NCI-H1930 (cell line): ENCODE measurements around the gene COL11A1.

Experiments
- DNase-seq, 2 experiments: peaks; one replicate each; lab custom pipeline; 2025; lab: John Stamatoyannopoulos, UW

The COL11A1 gene

DNA sequence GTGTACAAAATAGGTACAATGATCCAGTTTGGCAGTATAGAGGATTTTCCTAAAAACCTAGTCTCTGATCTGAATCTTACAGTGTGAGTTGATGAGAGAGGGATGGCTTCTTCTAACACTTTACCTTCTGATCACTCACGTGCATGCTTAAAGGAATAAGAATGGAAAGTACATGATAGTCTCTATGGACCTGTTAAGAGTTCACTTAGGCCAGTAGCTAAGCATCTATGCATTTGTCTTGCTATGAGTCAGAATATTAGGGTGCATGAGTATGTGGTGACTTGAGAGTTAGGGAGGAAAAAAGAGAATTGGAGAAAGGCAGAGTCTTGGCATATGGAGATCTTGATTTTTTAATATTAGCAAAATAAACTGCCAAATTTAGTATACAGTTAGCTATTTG, 206.3 kb downstream of the COL11A1 start:
- DNase-seq: no peak

DNA sequence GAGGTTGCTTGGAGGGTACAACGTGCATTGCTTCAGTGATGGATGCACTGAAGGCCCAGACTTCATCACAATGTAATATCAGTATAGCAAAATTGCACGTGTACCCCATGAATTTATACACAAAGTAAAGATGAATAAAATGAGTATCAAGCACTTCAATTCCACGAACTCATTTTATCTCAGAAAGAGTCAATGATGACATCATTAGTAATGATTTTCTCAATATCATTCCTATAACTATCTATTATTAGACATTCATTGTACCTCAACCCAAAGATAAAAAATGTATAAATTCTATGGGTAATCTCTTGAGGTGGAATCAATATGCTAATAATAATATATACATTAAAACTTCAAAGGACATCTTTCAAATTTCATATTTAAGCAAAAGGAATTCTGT, 208.4 kb downstream of the COL11A1 start:
- no peak for DNase-seq

DNA sequence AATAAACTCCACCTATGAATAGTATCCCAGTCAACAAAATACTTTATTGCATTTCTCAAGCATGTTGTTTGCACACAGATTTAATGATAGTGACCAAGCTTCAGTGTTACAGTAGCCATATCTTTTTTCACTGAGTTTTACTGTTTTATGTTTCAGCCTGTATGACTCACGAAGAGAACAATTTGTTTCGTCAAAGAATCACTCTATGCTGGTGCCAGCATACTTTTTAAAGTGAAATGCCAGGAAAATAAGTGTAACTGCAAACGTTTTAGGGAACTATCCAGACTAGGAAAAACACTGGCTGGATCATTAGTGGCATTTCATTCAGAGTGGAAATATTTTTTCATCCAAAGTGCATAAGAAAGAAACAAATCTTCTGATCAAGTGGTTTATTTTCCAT, 210.8 kb downstream of the COL11A1 start:
- no peak for DNase-seq

DNA sequence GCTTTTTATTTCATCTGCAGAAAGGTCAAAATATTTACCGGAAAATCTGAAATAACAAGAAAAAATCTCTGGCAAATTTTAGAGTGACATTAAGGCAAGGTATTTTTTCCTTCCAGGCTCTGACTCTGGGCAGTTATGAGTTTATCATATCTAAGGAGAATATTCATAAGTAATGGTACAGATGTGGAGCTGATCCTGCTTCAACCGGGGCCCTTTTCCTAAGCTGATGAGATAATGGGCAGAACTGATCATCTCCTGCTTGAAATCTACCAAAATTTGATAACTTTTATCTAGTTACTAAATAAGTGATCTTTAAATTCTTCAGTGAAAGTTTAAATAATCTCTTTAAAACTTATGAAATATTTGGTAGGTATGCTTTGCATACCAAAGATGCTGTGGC, 211.6 kb downstream of the COL11A1 start:
- no peak for DNase-seq

DNA sequence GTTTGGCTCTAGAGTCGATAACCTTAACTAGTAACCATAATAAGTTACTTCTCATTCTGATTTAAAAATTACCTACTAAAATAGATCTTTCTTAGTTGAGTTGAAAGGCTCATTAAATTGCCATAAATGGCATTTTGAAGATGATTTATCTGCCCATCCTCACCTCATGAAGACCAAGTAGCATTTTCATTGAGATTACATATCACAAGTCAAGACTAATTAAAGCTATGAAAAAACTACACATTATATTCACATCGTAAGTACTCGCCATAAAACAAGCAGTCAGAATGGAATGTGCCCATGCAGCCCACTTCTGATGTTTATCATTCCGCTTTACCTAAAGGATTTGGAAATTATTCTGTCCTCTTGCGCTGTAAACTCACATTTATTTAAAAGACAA, 212.0 kb downstream of the COL11A1 start:
- DNase-seq: no peak

DNA sequence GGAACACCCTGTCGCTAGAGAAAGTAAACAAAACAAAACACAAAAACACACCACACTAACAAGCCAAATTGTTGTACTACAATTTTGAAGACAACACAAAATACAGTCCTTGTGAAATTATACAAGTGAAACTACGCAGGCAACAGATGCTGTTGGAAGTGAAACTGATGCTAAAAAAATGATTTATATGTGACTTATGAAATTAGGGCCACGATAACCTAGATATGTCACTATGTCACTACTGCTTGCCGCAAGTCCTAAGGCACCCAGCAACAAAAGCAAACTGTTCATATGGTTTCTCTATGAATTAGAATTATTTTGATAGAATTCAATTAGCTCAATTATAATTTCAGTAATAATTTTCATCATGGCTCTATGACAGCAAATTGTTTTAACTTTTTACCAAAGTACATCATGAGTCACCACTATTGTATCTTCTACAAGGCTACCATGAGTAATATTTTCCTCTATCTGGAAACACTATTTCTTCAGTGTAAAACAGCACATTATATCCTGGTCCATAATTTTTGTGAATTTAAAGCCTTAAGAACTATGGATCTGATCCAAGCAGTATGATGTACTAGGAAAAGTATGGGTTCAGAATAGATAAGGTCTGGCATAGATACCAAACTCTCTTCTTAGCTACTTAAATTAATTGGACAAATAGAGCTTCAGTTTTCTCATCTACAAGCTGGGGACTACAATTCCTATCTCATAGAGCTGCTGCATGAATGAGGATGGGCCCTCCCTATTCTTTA, 216.3 kb downstream of the COL11A1 start:
- DNase-seq: no peak

DNA sequence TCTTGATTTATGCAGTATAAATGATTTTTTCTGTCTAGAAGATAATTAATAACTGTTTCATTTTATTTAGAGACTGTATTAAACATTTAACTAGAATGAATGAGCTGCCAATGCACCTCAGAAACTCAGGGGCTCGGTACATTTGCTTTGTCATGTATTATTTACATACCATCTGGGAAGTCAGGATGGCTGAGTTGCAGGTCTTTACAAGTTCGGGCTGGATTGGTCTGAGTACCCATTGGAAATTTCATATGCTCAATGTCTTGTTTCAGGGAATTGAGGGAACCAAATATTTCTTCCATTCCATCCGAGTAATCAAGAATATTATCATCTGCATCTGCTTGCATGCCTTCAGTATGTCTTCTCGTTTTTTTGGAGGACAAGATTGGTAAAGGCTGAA, 221.7 kb downstream of the COL11A1 start:
- no peak for DNase-seq

DNA sequence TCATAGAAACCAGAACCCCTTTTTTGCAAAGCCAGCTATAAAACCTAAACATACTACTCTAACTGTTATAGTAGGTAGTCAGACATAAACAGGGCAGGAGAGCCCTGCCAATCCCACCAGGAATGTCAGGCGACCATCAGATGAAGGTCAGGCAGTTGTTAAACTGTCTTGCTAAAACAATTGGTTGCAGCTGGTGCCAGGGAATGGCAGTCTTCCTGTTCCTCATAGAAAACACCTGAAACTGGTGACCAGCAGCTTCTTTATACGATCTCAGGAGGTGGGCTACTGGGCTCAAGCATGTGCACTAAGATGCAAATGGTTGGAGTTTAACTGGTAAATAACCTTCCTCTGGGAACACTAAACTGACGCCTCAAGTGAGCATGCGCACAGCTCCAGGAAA, 224.1 kb downstream of the COL11A1 start:
- DNase-seq: no peak

DNA sequence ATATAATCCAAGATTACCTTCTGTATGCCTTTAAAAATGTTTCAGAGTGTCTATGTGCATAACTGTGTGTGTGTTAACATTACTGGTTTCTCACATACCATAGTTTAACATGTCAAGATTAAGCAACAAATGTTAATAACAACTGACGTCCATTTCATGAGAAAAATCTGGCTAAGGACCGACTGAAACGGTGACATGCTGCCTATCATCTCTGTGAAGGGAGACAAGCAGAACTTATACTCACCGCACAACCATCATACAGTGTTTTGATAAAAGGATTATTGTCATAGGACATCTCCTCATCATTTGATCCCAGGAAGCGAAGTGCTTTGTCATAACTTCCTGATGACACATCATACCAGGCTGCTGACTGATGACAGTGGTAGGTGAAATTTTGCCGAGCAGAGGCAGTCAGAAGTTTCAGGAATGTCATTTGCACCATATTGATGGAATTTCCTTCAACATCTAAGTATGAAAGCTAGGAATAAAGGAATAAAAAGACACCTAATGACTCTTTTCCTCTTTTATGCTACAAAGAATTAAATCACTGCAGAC, 228.8 kb downstream of the COL11A1 start:
- DNase-seq: no peak

DNA sequence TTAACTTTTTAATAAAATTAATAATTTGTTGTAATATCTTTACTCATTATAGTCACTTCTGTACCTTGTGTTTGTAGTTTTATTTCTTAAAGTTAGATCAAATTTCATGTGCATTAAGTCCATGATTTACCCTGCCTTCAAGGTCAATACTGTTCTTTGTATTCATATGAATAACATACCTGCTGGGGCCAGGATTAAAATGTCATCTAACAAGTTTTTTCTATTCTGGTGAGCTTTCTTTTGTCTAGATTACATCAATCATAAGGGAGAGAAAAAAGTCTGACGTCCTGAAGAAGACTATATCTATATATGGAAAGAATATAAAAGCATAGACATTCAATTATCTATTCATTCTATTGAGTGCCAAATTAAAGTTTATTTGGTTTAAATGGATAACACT, 232.6 kb downstream of the COL11A1 start:
- no peak for DNase-seq

DNA sequence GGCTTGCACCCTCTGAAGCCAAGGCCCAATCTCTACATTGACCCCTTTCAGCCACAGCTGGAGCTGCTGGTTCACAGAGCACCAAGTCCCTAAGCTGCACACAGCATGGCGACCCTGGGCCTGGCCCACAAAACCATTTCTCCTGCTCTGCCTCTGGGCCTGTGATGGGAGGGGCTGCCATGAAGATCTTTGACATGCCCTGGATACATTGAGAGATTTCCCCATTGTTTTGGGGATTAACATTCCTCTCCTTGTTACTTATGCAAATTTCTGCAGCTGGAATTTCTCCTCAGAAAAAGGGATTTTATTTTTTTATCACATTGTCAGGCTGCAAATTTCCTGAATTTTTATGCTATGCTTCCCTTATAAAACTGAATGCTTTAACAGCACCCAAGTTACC, 235.8 kb downstream of the COL11A1 start:
- DNase-seq: no peak

DNA sequence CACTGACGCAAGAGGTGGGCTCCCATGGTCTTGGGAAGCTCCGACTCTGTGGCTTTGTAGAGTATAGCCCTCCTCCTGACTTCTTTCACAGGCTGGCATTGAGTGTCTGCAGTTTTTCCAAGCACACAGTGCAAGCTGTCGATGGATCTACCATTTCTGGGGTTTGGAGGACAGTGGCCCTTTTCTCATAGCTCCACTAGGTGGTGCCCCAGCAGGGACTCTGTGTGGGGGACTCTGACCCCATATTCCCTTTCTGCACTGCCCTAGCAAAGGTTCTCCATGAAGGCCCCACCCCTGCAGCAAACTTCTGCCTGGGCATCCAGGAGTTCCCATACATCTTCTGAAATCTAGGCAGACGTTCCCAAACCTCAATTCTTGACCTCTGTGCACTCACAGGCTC, 236.2 kb downstream of the COL11A1 start:
- no peak for DNase-seq

DNA sequence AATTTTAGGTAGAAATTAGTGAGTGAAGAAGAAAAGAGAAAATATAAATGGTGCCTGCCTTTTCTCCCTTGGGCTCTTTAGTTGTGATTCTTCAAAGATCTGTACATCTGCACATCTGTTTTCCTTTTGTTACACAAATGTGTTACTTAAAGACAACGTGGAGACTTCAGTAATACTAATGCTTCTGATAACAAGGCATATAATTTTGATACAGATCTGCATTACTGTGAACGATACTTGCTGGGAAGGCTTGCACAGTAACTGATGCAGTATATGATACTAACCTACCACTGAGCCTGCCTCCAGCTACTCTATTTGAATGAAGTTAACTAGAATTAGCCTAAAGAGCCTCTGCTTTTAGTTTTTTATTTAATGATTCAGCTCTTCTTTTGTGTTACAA, 244.6 kb downstream of the COL11A1 start:
- no peak for DNase-seq

DNA sequence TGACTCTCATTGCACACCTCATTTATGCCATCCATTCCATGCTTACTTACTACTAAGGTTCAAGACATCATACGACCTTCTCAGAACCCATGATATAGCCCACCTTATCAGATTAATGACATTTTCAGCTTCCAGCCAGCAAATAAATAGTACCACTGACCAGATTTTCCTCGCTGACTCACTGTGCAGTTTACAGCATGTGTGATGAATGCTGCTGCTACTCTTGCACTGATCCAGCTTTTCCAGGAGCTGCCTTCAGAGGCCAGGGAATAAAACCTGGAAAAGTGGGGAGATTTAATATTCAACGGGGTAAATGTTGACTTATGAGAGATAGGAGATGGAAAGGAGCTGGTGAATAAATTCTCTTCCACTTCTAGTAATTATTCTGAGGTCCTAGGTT, 247.1 kb downstream of the COL11A1 start:
- DNase-seq: no peak

DNA sequence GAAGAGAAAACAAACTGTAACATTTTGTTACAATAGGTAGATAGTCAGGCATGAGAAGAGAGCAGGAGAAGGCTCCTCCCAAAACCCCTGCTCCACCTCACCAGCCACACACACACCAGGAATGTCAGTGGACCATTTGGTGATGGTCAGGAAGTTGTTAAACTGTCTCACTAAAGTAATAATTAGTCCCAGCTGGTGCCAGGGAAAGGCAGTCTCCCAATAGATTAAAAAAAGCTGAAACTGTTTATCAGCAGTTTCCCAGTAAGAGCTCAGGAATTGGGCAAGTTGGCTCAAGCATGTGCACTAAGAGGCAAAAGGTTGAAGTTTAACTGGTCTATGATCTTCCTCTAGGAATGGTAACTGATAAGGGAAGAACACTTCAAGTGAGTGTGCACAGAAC, 249.6 kb downstream of the COL11A1 start:
- DNase-seq: no peak

DNA sequence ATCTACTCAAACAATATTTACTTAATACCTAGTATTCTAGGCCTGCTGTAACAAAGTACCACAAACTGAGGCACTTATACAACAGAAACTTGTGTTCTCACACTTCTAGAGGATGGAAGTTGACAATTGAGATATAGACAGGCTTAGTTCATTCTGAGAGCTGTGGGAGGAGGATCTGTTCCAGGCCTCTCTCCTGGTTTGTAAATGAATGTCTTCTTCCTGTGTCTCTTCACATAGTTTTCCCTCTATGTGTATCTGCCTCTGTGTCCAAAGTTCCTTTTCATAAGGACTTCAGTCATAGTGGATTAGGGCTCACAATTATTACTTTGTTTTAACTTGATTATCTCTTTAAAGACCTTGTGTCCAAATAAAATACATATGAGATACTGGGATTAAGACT, 251.1 kb downstream of the COL11A1 start:
- DNase-seq: no peak

DNA sequence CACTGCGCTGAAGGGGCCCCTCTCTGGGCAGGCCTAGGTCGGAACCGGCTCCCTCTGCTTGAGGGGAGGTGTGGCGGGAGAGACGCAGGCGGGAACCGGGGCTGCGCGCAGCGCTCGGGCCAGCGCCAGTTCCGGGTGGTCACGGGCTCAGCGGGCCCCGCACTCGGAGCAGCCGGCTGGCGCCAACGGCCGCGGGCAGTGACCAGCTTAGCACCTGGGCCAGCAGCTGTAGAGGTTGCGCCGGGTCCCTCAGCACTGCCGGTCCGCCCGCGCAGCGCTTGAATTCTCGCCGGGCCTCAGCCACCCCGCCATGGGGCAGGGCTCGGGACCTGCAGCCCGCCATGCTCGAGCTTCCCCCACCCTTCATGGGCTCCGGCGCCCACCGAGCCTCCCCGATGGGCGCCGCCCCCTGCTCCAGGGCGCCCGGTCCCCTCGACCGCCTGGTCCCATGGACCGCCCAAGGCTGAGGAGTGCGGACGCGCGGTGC, 254.6 kb downstream of the COL11A1 start:
- DNase-seq: no peak

DNA sequence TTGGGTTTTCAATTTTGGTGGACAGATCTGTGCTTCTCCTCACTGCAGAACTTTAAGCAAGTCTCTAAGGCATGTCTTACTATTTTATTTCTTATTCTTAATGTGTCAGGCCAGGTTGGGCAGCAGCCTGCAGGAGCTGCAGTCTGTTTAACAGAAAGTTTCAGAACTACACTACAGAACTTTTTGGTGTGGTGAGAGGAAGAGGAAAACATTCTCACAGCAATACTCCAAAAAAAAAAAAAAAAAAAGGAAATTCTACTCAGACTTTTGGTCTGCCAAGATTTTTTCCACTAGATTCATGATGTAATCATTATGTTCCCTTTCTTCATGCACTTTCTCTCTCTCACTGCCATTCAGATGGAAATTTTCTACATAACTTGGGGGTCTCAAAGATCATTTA, 255.2 kb downstream of the COL11A1 start:
- no peak for DNase-seq

DNA sequence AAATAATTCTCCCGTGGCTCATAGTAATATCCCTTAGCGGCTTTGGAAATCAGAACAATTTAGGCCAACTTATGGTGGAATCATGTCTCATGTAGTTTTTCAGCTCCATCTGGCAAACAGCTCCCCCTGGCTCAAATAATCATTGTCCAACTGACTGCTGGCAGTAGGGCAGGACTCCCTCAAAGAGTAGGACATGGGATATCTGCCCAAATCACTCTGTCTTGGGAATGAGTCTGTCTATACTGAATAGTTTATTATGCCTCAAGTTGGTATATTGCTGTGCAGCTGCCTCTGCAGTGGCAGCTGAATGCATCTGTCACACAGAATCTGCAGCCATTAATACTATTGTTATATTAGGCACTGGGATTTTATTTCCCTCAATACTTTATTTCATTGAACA, 255.7 kb downstream of the COL11A1 start:
- DNase-seq: no peak

DNA sequence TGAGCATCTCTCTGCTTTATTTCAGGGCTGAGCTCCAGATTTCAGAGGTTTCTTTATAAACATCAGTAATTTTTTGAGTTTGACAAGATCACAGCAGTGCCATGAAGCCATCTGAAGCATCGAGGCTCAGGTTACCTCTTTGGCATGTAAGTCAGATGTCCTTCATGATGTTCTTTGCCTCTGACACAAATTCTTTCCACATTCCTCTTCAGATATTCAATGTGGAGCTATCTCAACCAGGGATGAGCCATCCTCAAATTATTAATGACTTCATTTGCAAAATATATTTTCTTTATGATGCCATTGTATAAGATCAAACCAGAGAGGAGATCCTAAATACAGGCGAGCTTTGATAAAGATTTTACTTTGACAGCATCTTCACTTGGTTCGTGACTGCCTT, 256.7 kb downstream of the COL11A1 start:
- DNase-seq: no peak

DNA sequence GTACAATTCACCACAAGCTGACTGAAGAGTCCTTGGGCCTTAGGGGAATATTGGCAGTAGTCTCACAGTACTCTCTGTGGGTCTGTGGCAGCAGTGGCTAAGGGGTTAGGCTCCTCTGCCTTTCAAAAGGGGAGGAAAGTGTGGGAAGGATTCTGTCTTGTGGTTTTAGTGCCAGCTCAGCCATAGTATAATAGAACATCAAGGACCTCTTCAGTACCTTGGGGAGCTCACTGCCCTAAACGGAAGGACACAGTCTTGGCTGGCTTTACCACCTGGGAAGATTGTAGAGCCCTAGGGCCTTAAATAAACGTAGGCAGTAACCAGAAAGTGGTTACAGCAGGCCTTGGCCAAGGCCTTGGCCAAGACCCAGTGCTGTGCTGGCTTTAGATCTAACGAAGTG, 265.7 kb downstream of the COL11A1 start:
- DNase-seq: no peak

DNA sequence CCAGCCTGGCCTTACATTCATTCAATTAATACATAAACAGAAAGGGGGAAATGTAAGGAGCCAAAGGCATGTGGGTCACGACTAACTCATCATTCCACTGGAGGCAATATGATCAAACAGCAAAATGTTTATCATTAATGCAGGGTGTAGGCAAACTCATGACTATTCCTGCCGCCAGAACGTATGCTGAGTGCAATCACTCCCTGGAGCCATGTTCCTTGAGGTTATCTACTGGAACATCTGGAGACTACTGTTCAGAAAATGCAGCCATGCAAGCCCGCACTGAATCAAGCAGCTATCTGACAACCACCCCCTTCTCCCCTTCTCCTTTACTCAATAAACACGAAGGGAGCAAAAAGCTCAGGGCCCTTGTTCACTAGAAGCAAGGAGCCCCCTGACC, 267.6 kb downstream of the COL11A1 start:
- no peak for DNase-seq

DNA sequence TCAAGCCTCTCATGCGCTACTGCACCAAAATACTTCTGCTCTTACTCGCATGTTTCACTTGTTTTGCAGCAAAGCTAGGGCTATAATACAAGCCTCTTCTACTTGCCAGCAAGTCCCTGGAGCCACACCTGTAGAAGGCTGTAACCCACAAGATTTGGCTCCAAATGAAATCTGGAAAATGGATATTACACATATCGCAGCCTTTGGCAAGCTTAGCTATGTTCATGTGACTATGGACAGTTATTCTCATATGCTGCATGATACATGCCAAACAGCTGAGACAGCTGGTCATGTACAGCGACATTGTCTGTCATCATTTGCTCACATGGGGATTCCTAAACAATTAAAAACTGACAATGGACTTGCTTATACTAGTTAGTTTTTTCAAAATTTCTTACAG, 270.3 kb downstream of the COL11A1 start:
- DNase-seq: no peak

DNA sequence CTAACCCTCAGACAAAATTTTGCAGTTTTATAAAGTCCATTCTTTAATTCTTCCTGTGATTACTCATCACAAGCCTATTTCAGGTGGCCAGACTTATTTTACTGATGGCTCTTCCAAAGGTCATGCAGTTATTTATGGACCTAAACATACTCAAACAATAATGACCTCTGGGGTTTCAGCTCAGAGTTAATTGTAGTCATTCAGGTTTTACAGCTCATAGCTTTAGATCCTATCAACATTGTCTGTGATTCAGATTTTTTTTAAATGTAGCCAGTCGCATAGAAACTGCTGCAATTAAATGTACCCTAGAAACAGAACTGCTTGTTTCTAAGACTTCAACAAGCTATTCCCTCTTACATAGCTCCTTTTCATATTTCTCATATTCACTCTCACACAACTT, 270.8 kb downstream of the COL11A1 start:
- no peak for DNase-seq
